ENCODE data around the gene OAS2. TPM values are rescaled to one million over a fixed set of nuclear protein-coding genes. Genes with fewer than 3 reads are reported as not detected.

Gene OAS2
- total and polyA plus RNA-seq, 9 donors: 1.1 to 2.9 (median 2.1) TPM

DNA sequence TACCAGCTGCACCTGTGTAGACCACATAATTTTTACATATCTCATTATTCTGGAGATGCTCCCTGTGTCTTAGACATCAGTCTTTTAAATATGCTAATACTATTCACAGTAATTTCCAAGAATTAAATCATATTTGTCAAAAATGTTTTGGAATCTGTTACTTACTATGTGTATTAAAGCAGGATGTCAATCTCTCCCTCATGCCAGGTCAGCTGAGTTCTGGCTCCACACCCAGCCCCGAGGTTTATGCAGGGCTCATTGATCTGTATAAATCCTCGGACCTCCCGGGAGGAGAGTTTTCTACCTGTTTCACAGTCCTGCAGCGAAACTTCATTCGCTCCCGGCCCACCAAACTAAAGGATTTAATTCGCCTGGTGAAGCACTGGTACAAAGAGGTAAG is 27.9 kb downstream of the OAS2 start:
- H3K27ac ChIP-seq (ENCODE audit: low read length): no peak overlapping the region
- no peaks in the 10 kb centered on the region for H3K4me1 ChIP-seq (ENCODE audit: control insufficient read depth, insufficient read depth, low read length)
- no peak overlapping the region for H3K4me3 ChIP-seq (ENCODE audit: low read length)
- WGBS (ENCODE audit: insufficient coverage): 79% methylated on average over 6 of the region's 7 CpGs
- peaks cover 21% of the 10 kb centered on the region for H3K36me3 ChIP-seq (ENCODE audit: control insufficient read depth, insufficient read depth, low read length)
- H3K27me3 ChIP-seq (ENCODE audit: control insufficient read depth, insufficient read depth, low read length): peaks cover 2% of the 10 kb centered on the region
- no peak for DNase-seq
- peaks cover 2% of the 10 kb centered on the region for H3K9me3 ChIP-seq (replicated peaks; ENCODE audit: control insufficient read depth, low read depth, low read length)

DNA sequence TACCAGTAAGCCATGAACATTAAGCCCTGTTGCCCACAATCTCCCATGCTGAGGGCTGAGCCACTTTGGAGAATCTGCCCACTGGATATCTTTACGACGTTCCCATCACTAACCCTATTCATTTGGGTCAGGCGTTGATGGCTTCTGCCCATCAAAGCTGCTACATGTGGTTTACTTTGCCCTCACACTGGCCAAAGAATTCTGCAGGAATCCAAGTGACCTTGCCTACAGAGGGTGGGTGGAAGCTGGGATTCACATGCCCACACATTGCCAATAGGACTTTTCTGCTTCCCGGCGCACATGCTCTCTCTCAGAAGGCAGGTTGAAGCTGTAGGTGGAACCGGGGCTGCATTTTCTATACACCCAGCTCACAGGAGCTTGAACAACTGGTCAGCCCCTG is 28.3 kb downstream of the OAS2 start:
- DNase-seq: no peak
- Histone ChIP-seq H3K9me3 (replicated peaks; ENCODE audit: control insufficient read depth, low read depth, low read length) (peaks cover 3% of the 10 kb centered on the region), H3K4me1 (ENCODE audit: control insufficient read depth, insufficient read depth, low read length) (no peaks in the 10 kb centered on the region), H3K27ac (ENCODE audit: low read length) (no peak overlapping the region), H3K36me3 (ENCODE audit: control insufficient read depth, insufficient read depth, low read length) (peaks cover 21% of the 10 kb centered on the region), H3K4me3 (ENCODE audit: low read length) (no peak overlapping the region), H3K27me3 (ENCODE audit: control insufficient read depth, insufficient read depth, low read length) (peaks cover 4% of the 10 kb centered on the region)
- WGBS (ENCODE audit: insufficient coverage): 82% methylated on average over 6 of the region's 6 CpGs

DNA sequence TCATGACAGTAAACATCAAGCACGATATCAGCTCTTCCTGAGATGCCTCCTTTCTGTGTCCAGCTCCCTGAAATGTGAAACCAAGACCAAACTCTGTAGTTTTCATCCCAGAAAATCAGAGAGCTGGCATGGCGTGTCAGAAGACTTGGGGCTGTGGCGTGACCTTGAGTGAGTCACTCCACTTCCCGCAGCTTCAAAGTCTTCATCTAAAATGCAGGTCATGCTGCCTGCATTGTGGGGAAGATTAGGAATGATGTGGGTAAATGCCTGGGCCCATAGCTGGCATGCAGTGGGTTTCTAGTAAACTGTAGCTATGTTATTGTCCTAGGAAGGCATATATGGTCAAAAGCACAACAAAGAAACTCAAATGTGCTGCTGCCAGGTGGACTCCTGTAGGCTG is 28.8 kb downstream of the OAS2 start:
- H3K36me3 ChIP-seq (ENCODE audit: control insufficient read depth, insufficient read depth, low read length): peaks cover 21% of the 10 kb centered on the region
- DNase-seq: no peak
- peaks cover 3% of the 10 kb centered on the region for H3K9me3 ChIP-seq (replicated peaks; ENCODE audit: control insufficient read depth, low read depth, low read length)
- WGBS (ENCODE audit: insufficient coverage): 79% methylated on average over 4 of the region's 4 CpGs
- peaks cover 4% of the 10 kb centered on the region for H3K27me3 ChIP-seq (ENCODE audit: control insufficient read depth, insufficient read depth, low read length)
- H3K27ac ChIP-seq (ENCODE audit: low read length): no peak overlapping the region
- no peaks in the 10 kb centered on the region for H3K4me1 ChIP-seq (ENCODE audit: control insufficient read depth, insufficient read depth, low read length)
- no peak overlapping the region for H3K4me3 ChIP-seq (ENCODE audit: low read length)

DNA sequence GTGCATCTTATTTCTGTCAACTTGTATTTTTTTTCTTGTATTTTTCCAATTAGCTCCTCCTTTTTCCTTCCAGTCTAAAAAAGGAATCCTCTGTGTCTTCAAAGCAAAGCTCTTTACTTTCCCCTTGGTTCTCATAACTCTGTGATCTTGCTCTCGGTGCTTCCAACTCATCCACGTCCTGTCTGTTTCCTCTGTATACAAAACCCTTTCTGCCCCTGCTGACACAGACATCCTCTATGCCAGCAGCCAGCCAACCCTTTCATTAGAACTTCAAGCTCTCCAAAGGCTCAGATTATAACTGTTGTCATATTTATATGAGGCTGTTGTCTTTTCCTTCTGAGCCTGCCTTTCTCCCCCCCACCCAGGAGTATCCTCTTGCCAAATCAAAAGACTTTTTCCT is 32.4 kb downstream of the OAS2 start:
- Histone ChIP-seq H3K4me3 (ENCODE audit: low read length) (no peak overlapping the region), H3K27me3 (ENCODE audit: control insufficient read depth, insufficient read depth, low read length) (peaks cover 4% of the 10 kb centered on the region), H3K27ac (ENCODE audit: low read length) (no peak overlapping the region), H3K9me3 (replicated peaks; ENCODE audit: control insufficient read depth, low read depth, low read length) (peaks cover 3% of the 10 kb centered on the region), H3K36me3 (ENCODE audit: control insufficient read depth, insufficient read depth, low read length) (peaks cover 21% of the 10 kb centered on the region), H3K4me1 (ENCODE audit: control insufficient read depth, insufficient read depth, low read length) (no peaks in the 10 kb centered on the region)
- 56% methylated on average over 2 of the region's 2 CpGs for WGBS (ENCODE audit: insufficient coverage)
- DNase-seq: no peak

GRCh38 chr12:113014565-113014964 is 36.2 kb downstream of the OAS2 start:
- Histone ChIP-seq H3K4me3 (ENCODE audit: low read length) (no peak overlapping the region), H3K36me3 (ENCODE audit: control insufficient read depth, insufficient read depth, low read length) (peaks cover 2% of the 10 kb centered on the region), H3K27ac (ENCODE audit: low read length) (no peak overlapping the region), H3K9me3 (replicated peaks; ENCODE audit: control insufficient read depth, low read depth, low read length) (peaks cover 3% of the 10 kb centered on the region), H3K27me3 (ENCODE audit: control insufficient read depth, insufficient read depth, low read length) (peaks cover 2% of the 10 kb centered on the region), H3K4me1 (ENCODE audit: control insufficient read depth, insufficient read depth, low read length) (no peaks in the 10 kb centered on the region)
- 55% methylated on average over 4 of the region's 9 CpGs for WGBS (ENCODE audit: insufficient coverage)
- DNase-seq: no peak

DNA sequence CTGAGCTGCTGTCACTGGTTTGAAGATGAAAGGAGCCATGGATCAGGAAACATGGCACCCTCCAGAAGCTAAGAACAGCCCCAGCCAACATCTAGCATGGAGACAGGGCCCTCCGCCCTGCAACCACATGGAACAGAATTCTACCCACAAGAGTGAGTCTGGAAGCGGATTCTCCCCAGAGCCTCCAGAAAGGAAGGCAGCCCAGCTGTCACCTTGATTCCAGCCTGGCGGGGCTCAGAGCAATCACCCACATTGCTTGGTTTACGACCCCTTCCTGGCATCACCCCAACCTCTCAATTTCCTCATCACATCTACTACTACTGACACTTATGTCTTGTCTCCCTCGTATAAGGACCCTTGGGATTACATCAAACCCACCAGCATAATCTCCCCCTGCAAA is 38.5 kb downstream of the OAS2 start:
- no peaks in the 10 kb centered on the region for H3K4me1 ChIP-seq (ENCODE audit: control insufficient read depth, insufficient read depth, low read length)
- WGBS (ENCODE audit: insufficient coverage): 46% methylated on average over 3 of the region's 5 CpGs
- H3K9me3 ChIP-seq (replicated peaks; ENCODE audit: control insufficient read depth, low read depth, low read length): no peaks in the 10 kb centered on the region
- H3K4me3 ChIP-seq (ENCODE audit: low read length): no peak overlapping the region
- H3K36me3 ChIP-seq (ENCODE audit: control insufficient read depth, insufficient read depth, low read length): no peaks in the 10 kb centered on the region
- H3K27ac ChIP-seq (ENCODE audit: low read length): no peak overlapping the region
- no peaks in the 10 kb centered on the region for H3K27me3 ChIP-seq (ENCODE audit: control insufficient read depth, insufficient read depth, low read length)
- DNase-seq: no peak

- no peak overlapping the region for H3K4me3 ChIP-seq (ENCODE audit: low read length)
- no peaks in the 10 kb centered on the region for H3K9me3 ChIP-seq (replicated peaks; ENCODE audit: control insufficient read depth, low read depth, low read length)
- no peaks in the 10 kb centered on the region for H3K27me3 ChIP-seq (ENCODE audit: control insufficient read depth, insufficient read depth, low read length)
- H3K36me3 ChIP-seq (ENCODE audit: control insufficient read depth, insufficient read depth, low read length): no peaks in the 10 kb centered on the region
- no peak overlapping the region for H3K27ac ChIP-seq (ENCODE audit: low read length)
- 30% methylated on average over 2 of the region's 4 CpGs for WGBS (ENCODE audit: insufficient coverage)
- no peak for DNase-seq
- no peaks in the 10 kb centered on the region for H3K4me1 ChIP-seq (ENCODE audit: control insufficient read depth, insufficient read depth, low read length)
Observed at GRCh38 chr12:113019025-113019424, 40.7 kb downstream of the OAS2 start.

DNA sequence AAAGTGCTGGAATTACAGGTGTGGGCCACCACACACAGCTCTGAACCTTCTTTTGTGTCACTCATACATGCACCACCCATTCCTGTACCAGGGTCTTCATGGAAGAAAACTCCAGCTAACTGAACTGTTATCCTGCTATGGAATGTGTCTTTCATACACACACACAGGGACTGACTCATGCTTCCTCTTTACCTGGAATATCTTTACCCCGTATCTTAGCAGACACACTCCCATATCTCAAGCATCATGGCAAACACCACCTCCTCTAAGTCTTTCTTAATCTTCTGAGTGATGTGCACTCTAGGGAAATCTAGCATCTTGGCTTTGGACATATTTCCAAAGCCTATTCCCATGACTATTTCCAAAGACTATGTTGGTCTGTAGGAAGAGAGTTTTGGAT is 43.2 kb downstream of the OAS2 start:
- Histone ChIP-seq H3K4me1 (ENCODE audit: control insufficient read depth, insufficient read depth, low read length) (no peaks in the 10 kb centered on the region), H3K4me3 (ENCODE audit: low read length) (no peak overlapping the region), H3K9me3 (replicated peaks; ENCODE audit: control insufficient read depth, low read depth, low read length) (no peaks in the 10 kb centered on the region), H3K27ac (ENCODE audit: low read length) (no peak overlapping the region), H3K27me3 (ENCODE audit: control insufficient read depth, insufficient read depth, low read length) (no peaks in the 10 kb centered on the region), H3K36me3 (ENCODE audit: control insufficient read depth, insufficient read depth, low read length) (no peaks in the 10 kb centered on the region)
- no peak for DNase-seq
- WGBS (ENCODE audit: insufficient coverage): no CpG with 5 or more reads among the region's 1 CpG

DNA sequence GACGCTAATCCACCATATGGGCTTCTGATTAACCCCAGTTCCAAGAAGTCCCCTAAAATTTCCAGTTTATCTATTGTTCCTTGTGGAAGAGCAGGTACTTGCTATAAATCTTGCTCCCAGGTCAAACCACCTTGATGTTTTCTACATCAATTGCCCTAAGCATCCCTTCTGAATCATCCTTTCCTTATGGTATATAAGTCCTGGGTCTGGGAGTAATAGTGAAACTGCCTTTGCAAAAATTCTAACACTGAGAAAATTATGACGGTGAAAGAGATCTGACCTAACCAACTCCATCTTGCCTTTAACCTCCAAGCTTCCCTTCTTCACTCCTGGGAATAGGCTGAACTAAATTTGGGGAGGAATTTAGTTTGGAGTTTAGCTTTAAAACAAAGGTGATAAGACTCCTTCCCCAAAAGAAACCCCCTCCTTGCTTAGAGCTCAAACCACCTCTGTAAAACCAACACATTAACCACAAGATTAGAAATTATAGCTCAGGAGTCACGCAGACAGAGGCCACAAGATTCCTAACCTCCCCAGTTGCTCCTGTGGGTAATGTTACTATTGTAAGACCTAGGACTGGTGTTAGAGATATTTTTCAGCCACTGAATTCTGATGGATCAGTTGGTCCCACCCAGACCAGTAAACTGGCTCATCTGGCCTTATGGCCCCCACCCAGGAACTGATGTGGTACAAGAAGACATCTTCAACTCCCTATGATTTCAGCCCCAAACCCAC is 44.4 kb downstream of the OAS2 start:
- Histone ChIP-seq H3K4me3 (ENCODE audit: low read length) (no peak overlapping the region), H3K9me3 (replicated peaks; ENCODE audit: control insufficient read depth, low read depth, low read length) (no peaks in the 10 kb centered on the region), H3K36me3 (ENCODE audit: control insufficient read depth, insufficient read depth, low read length) (no peaks in the 10 kb centered on the region), H3K27me3 (ENCODE audit: control insufficient read depth, insufficient read depth, low read length) (no peaks in the 10 kb centered on the region), H3K27ac (ENCODE audit: low read length) (no peak overlapping the region), H3K4me1 (ENCODE audit: control insufficient read depth, insufficient read depth, low read length) (no peaks in the 10 kb centered on the region)
- no CpG with 5 or more reads among the region's 3 CpGs for WGBS (ENCODE audit: insufficient coverage)
- no peak for DNase-seq

- Histone ChIP-seq H3K4me1 (ENCODE audit: control insufficient read depth, insufficient read depth, low read length) (no peaks in the 10 kb centered on the region), H3K9me3 (replicated peaks; ENCODE audit: control insufficient read depth, low read depth, low read length) (no peaks in the 10 kb centered on the region), H3K27me3 (ENCODE audit: control insufficient read depth, insufficient read depth, low read length) (peaks cover 4% of the 10 kb centered on the region), H3K27ac (ENCODE audit: low read length) (no peak overlapping the region), H3K4me3 (ENCODE audit: low read length) (no peak overlapping the region), H3K36me3 (ENCODE audit: control insufficient read depth, insufficient read depth, low read length) (no peaks in the 10 kb centered on the region)
- no peak for DNase-seq
- WGBS (ENCODE audit: insufficient coverage): 63% methylated on average over 2 of the region's 4 CpGs
Observed at GRCh38 chr12:113027726-113028125, 49.4 kb downstream of the OAS2 start.
